Thoracic aorta (tissue), 2 donors: ENCODE measurements around the gene SLC37A3. TPM values are rescaled to one million over a fixed set of nuclear protein-coding genes. Genes with fewer than 3 reads are reported as not detected.

Source experiments
- ATAC-seq: fragments of 150-250 bp; one replicate; pipeline ENCODE4 v1.8.0; 2017; ENCODE audit warnings: low read depth; ENCODE audit not compliant: insufficient number of reproducible peaks, low FRiP score
- DNase-seq: peaks from one replicate; pipeline ENCODE4 v3.0.0-alpha.2; 2020; ENCODE audit warnings: low spot score
- H3K27ac ChIP-seq, 2 donors: fragments of 200-600 bp; sonication (generic); 1 replicate in 1 of 2; 2 replicates in 1 of 2; pipeline ENCODE4 v1.5.1; 2016; ENCODE audit warnings: mild to moderate bottlenecking in 2 of 2, moderate library complexity in 2 of 2
- H3K27me3 ChIP-seq: fragments of 200-600 bp; sonication (generic); replicated peaks from 2 replicates; pipeline ENCODE4 v1.6.0; 2016; ENCODE audit warnings: mild to moderate bottlenecking; ENCODE audit not compliant: insufficient read depth
- H3K36me3 ChIP-seq: fragments of 200-600 bp; sonication (generic); one replicate; pipeline ENCODE4 v1.5.1; 2016
- H3K4me1 ChIP-seq, 2 donors: fragments of 200-600 bp; sonication (generic); 1 replicate in 1 of 2; 2 replicates in 1 of 2; pipeline versions ENCODE4 v1.5.1 to v1.6.0; 2016; ENCODE audit warnings: low read depth in 2 of 2, mild to moderate bottlenecking in 1 of 2; ENCODE audit not compliant: control insufficient read depth in 1 of 2
- H3K4me3 ChIP-seq: fragments of 200-600 bp; sonication (generic); 2 replicates; pipeline ENCODE4 v1.5.1; 2016; ENCODE audit warnings: mild to moderate bottlenecking
- H3K9me3 ChIP-seq: fragments of 200-600 bp; sonication (generic); 2 replicates; pipeline ENCODE4 v1.5.1; 2016
- CTCF ChIP-seq: fragments of 200-600 bp; sonication (generic); IDR thresholded peaks from one replicate; pipeline ENCODE4 v1.5.1; 2019; ENCODE audit warnings: antibody characterized with exemption
- total RNA-seq, 2 donors: library from RNA; depleted of rRNA; stranded (reverse); fragments of >200 nt; gene quantifications; one replicate each; pipeline versions ENCODE4 v1.1.0 to v1.2.3, GENCODE V29; 2016

SLC37A3 gene
- total RNA-seq, 2 donors from 2014 or later: 66.5 to 83.2 TPM

DNA sequence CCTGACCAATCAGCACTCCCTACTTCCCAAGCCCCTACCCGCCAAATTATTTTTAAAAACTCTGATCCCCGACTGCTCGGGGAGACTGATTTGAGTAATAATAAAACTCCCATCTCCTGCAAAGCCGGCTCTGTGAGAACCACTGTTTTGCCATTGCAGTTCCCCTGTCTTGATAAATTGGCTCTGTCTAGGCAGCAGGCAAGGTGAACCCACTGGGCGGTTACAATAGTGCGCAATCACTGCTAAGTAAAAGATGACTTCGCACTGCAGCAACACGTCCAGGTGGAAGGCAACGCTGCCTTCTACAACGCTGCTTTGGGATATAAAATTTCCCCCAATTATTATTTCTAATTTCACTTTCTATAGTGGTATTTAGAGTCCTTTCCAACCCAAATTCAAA lies 8.9 kb downstream of the SLC37A3 start:
- H3K27me3 ChIP-seq: no peaks in the 10 kb centered on the region
- H3K36me3 ChIP-seq: no peaks in the 10 kb centered on the region
- no peak for TF ChIP-seq CTCF
- no peaks in the 10 kb centered on the region for H3K9me3 ChIP-seq
- no peak overlapping the region for H3K27ac ChIP-seq
- H3K4me3 ChIP-seq: no peak overlapping the region
- no peak for ATAC-seq
- H3K4me1 ChIP-seq: peaks cover 11 to 15% of the 10 kb centered on the region in 2 donors
- DNase-seq: no peak

DNA sequence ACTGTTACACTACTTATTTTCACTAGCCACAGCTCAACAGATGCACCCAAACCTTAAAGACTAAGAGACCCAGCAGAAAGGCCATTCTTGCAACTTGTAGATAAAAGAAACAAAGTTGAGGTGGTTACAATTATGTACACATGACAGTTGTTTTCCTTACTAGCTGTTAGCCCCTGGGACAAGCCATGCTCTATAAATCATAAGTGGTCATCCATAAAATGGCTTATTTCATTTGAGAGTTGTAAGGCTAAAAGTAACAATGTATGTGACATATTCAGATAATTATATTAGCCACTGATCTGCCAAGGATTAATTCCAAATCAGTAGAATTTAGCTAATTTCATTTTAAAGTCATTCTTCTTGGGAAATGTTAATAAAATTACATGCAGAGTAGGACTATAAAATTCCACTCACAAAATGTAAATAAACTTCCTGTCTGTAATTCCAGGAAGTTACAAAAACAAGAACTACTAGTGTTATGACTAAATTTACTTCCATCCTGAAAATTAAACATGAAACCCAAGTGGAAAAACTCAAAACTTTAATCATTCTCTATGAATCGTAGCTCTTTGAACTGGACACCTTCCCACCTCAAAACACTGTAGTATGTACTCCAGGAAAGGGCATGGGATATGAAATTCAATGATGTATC lies 13.3 kb downstream of the SLC37A3 start:
- no peak for TF ChIP-seq CTCF
- ATAC-seq (no peak), DNase-seq (no peak)
- Histone ChIP-seq H3K36me3 (peaks cover 3% of the 10 kb centered on the region), H3K9me3 (no peaks in the 10 kb centered on the region), H3K4me3 (no peak overlapping the region), H3K27me3 (no peaks in the 10 kb centered on the region), H3K4me1 (peaks cover 6 to 15% of the 10 kb centered on the region in 2 donors), H3K27ac (no peak overlapping the region)

DNA sequence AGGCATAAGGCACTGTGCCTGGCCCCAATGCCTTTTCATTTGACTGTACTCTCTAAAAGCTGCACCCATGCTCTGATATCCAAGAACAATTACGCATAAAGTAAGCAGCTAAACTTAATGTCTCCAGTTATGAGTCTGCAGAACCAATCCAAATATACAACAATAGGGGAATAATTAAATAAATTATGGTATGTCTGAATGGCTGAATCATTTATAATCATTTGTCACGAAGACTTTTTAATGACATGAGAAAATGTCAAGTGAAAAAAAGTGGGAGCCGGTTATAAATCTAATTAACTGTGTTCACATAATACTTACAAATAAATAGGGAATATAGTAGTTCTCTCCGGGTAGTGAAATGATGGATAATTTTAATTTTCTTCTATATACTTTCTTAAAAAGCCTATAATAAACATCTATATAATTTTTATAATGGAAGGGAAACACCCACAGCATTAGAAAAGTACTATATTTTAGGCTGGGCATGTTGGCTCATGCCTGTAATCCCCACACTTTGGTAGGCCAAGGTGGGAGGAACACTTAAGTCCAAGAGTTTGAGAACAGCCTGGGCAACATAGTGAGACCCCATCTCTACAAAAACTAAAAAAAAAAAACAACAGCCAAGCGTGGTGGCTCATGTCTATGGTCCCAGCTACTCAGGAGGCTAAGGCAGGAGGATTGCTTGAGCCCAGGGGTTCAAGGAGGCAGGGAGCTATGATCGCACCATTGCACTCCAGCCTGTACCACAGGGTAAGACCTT lies 14.2 kb downstream of the SLC37A3 start:
- H3K4me3 ChIP-seq: no peak overlapping the region
- no peaks in the 10 kb centered on the region for H3K27me3 ChIP-seq
- TF ChIP-seq CTCF: no peak
- H3K36me3 ChIP-seq: peaks cover 12% of the 10 kb centered on the region
- H3K4me1 ChIP-seq: peaks cover 6 to 11% of the 10 kb centered on the region in 2 donors
- H3K9me3 ChIP-seq: no peaks in the 10 kb centered on the region
- no peak overlapping the region for H3K27ac ChIP-seq
- ATAC-seq (no peak), DNase-seq (no peak)

- H3K27me3 ChIP-seq: no peaks in the 10 kb centered on the region
- ATAC-seq (no peak), DNase-seq (no peak)
- H3K4me1 ChIP-seq: no peaks in the 10 kb centered on the region
- no peak overlapping the region for H3K4me3 ChIP-seq
- H3K27ac ChIP-seq: no peak overlapping the region
- H3K9me3 ChIP-seq: no peaks in the 10 kb centered on the region
- no peak for TF ChIP-seq CTCF
- H3K36me3 ChIP-seq: peaks cover 20% of the 10 kb centered on the region
These were observed 22.2 kb downstream of the SLC37A3 start for GRCh38 chr7:140375892-140376730.

- no peak for ATAC-seq
- H3K27me3 ChIP-seq: no peaks in the 10 kb centered on the region
- DNase-seq: no peak
- H3K36me3 ChIP-seq: peaks cover 20% of the 10 kb centered on the region
- H3K9me3 ChIP-seq: no peaks in the 10 kb centered on the region
- no peak for TF ChIP-seq CTCF
- no peak overlapping the region for H3K4me3 ChIP-seq
- H3K4me1 ChIP-seq: no peaks in the 10 kb centered on the region
- no peak overlapping the region for H3K27ac ChIP-seq
These were observed 23.0 kb downstream of the SLC37A3 start for GRCh38 chr7:140375323-140375722.
